CD8-positive, alpha-beta memory T cell (primary cell): ENCODE results near the gene ARMH4. TPM values are rescaled to one million over a fixed set of nuclear protein-coding genes. Genes with fewer than 3 reads are reported as not detected.

Experiments
- CTCF ChIA-PET: fragments of 350-600 bp; sonication (Branson Sonifier 250); formaldehyde crosslinking; loops from one replicate; lab custom pipeline; 2021; ENCODE audit warnings: antibody characterized with exemption; lab: Charles Lee
- POLR2A ChIA-PET: fragments of 350-600 bp; sonication (Branson Sonifier 250); formaldehyde crosslinking; loops from one replicate; lab custom pipeline; 2021; ENCODE audit warnings: antibody characterized with exemption; lab: Charles Lee
- DNase-seq, 5 donors: peaks; one replicate each; pipeline versions ENCODE4 v3.0.0 to v3.0.0-alpha.2; 2020 to 2022; ENCODE audit warnings: mixed read lengths in 1 of 5
- H3K27ac ChIP-seq: one replicate; pipeline ENCODE4 v1.7.0; 2013; ENCODE audit warnings: low read depth, mild to moderate bottlenecking, low read length, moderate library complexity
- H3K27me3 ChIP-seq: 2 replicates; pipeline ENCODE4 v1.7.0; 2013; ENCODE audit warnings: low read length, mild to moderate bottlenecking; ENCODE audit not compliant: insufficient read depth, poor library complexity, severe bottlenecking
- H3K36me3 ChIP-seq: 2 replicates; pipeline ENCODE4 v1.7.0; 2013; ENCODE audit warnings: mild to moderate bottlenecking, low read length, moderate library complexity; ENCODE audit not compliant: insufficient read depth
- H3K4me1 ChIP-seq: 2 replicates; pipeline ENCODE4 v1.7.0; 2013; ENCODE audit warnings: mild to moderate bottlenecking, low read length, moderate library complexity; ENCODE audit not compliant: insufficient read depth
- H3K4me3 ChIP-seq: 2 replicates; pipeline ENCODE4 v1.7.0; 2013; ENCODE audit warnings: mild to moderate bottlenecking, low read length
- H3K9me3 ChIP-seq: 2 replicates; pipeline ENCODE4 v1.7.0; 2013; ENCODE audit warnings: mild to moderate bottlenecking, low read length
- H3K27ac Mint-ChIP-seq, 8 donors: one replicate each; pipeline ENCODE4 v1.8.0; 2020 to 2021; ENCODE audit warnings: mixed read lengths in 8 of 8, mild to moderate bottlenecking in 6 of 8, inconsistent platforms in 3 of 8, moderate library complexity in 3 of 8
- H3K27me3 Mint-ChIP-seq, 2 donors: one replicate each; pipeline ENCODE4 v1.8.0; 2020 to 2021; ENCODE audit warnings: mixed read lengths in 2 of 2, mild to moderate bottlenecking in 1 of 2, moderate library complexity in 1 of 2
- H3K36me3 Mint-ChIP-seq, 3 donors: one replicate each; pipeline ENCODE4 v1.8.0; 2020 to 2021; ENCODE audit warnings: mixed read lengths in 3 of 3, inconsistent platforms in 1 of 3, mild to moderate bottlenecking in 1 of 3
- H3K4me1 Mint-ChIP-seq, 3 donors: one replicate each; pipeline ENCODE4 v1.8.0; 2020 to 2021; ENCODE audit warnings: mixed read lengths in 3 of 3, inconsistent platforms in 1 of 3, mild to moderate bottlenecking in 1 of 3
- H3K4me3 Mint-ChIP-seq, 7 donors: one replicate each; pipeline ENCODE4 v1.8.0; 2020 to 2021; ENCODE audit warnings: mixed read lengths in 7 of 7, mild to moderate bottlenecking in 6 of 7, moderate library complexity in 4 of 7, inconsistent platforms in 2 of 7
- H3K9me3 Mint-ChIP-seq, 5 donors: one replicate each; pipeline ENCODE4 v1.8.0; 2020 to 2022; ENCODE audit warnings: mixed read lengths in 5 of 5, mild to moderate bottlenecking in 3 of 5, moderate library complexity in 2 of 5, inconsistent platforms in 1 of 5
- polyA plus RNA-seq: library from polyadenylated mRNA; unstranded; fragments of 300-500 nt; fragmentation: Illumina TruSeq; gene quantifications from one replicate; pipeline ENCODE4 v1.2.3, GENCODE V29; 2021
- total RNA-seq, 2 experiments: library from RNA; stranded (reverse); gene quantifications; one replicate each; pipeline ENCODE4 v1.2.3, GENCODE V29; 2021

Gene ARMH4
- total and polyA plus RNA-seq, 3 experiments from 2014 or later: 1.2 TPM; not detected in 2

DNA sequence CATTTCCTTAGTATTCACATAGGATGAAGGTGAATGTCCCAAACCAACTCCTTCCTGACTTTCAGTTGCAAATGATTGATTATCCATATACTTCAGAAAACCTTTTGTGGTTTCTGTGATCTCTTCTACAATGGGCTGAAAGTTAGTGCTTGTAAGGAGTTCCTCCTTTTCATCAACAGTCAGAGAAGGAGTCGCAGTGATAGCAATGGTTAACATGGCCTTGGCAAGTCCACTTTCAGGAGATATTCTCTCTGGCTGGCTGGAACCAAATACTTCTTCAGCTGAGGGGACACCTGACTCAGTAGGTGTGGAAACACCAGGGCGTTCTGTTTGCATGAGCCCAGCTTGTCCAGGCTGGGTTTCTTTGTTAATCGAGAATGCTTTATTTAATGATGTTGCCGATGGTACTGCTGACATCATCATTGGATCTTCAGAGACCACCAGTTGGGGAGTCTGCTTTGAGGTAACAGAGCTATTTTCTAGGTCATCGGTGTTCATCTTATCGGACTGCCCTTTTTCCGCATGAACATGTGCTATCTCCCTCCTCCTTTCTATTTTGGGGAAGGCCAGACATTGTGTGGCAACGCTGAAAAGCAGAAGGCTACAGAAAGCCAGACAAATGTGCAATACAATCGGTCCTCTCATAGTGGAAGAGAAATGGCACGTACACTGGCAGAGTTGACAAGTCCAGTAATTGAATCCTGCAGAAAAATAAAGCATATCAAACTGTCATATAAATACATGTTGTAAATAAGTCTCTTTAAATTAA lies 13.1 kb downstream of the ARMH4 start:
- Mint-ChIP-seq H3K4me1 (no peaks in the 10 kb centered on the region), H3K9me3 (no peaks in the 10 kb centered on the region), H3K4me3 (no peak overlapping the region), H3K27me3 (peaks cover 8 to 18% of the 10 kb centered on the region in 2 donors), H3K36me3 (no peaks in the 10 kb centered on the region), H3K27ac (no peak overlapping the region)
- CTCF ChIA-PET: no interaction called here
- H3K4me3 ChIP-seq: no peak overlapping the region
- H3K4me1 ChIP-seq: no peaks in the 10 kb centered on the region
- no peaks in the 10 kb centered on the region for H3K9me3 ChIP-seq
- no peaks in the 10 kb centered on the region for H3K27me3 ChIP-seq
- POLR2A ChIA-PET: interaction anchor here (0.6 kb wide), 1 partner anchor 71 kb away, joined by 5 read pairs; no protein-coding TSS in a partner anchor
- H3K27ac ChIP-seq: no peak overlapping the region
- no peaks in the 10 kb centered on the region for H3K36me3 ChIP-seq
- DNase-seq: no peak

DNA sequence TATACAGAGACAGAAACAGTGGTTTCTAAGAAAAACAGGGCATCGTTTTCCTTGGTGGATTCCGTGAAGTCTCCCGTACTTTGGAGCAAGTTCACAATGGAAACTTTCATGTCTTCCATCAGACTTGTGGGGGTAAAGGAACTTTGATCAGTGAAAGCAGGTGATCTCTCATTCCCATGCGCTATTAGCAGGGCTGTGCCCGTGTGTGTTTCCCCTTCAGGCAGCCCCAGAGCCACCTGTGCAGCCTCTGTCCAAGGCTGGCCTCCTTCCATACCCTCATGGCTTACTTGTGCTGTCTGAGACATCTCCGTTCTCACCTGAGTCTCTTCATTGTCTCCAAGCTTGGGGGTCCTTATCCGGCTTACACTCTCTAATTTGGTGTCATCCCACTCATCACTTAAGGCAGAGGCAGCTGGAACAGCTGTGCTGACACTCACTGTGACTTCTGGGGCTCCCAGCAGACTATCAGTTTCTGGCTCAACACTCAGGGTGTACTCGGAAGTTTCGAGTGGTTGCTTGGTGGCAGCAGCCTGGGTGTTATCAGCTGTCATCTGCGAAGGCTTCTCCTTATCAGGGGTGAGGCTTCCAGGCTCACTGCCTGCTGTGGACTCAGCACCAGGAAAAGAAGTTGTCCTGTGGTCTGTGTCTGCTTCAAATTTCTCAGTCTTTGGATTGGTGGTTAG lies 13.8 kb downstream of the ARMH4 start:
- Histone ChIP-seq H3K4me1 (no peaks in the 10 kb centered on the region), H3K9me3 (no peaks in the 10 kb centered on the region), H3K4me3 (no peak overlapping the region), H3K36me3 (no peaks in the 10 kb centered on the region), H3K27ac (no peak overlapping the region), H3K27me3 (no peaks in the 10 kb centered on the region)
- Mint-ChIP-seq H3K36me3 (no peaks in the 10 kb centered on the region), H3K27me3 (peaks cover 8 to 17% of the 10 kb centered on the region in 2 donors), H3K27ac (peak overlapping the region in 1 of 8 donors; percentile 23), H3K4me3 (no peak overlapping the region), H3K9me3 (no peaks in the 10 kb centered on the region), H3K4me1 (no peaks in the 10 kb centered on the region)
- DNase-seq: no peak
- POLR2A ChIA-PET: interaction anchor here (0.6 kb wide), 1 partner anchor 72 kb away, joined by 5 read pairs; no protein-coding TSS in a partner anchor
- CTCF ChIA-PET: no interaction called here

DNA sequence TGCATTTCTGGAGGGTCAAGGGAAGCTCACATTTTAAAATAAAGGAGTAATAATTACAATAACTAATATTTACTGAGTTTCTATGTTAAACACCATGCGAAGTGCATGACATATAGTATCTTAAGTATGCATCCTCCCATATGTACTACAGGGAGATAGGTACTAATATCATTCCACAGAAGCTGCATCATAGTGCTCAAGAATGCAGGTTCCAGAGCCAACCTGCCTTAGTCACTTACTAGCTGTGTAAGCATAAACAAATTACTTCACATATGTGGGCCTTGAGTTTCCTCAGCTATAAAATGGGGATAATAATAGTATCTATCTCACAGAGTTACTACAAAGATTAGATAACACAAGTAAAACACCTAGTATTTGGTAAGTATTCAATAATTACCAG lies 18.3 kb downstream of the ARMH4 start:
- no peak for DNase-seq
- Histone ChIP-seq H3K27me3 (no peaks in the 10 kb centered on the region), H3K4me3 (no peak overlapping the region), H3K27ac (no peak overlapping the region), H3K4me1 (no peaks in the 10 kb centered on the region), H3K36me3 (no peaks in the 10 kb centered on the region), H3K9me3 (no peaks in the 10 kb centered on the region)
- peaks cover 3 to 5% of the 10 kb centered on the region in 2 donors for H3K27me3 Mint-ChIP-seq
- H3K4me1 Mint-ChIP-seq: no peaks in the 10 kb centered on the region
- POLR2A ChIA-PET: no interaction called here
- H3K9me3 Mint-ChIP-seq: no peaks in the 10 kb centered on the region
- no peaks in the 10 kb centered on the region for H3K36me3 Mint-ChIP-seq
- H3K4me3 Mint-ChIP-seq: no peak overlapping the region
- H3K27ac Mint-ChIP-seq: no peak overlapping the region
- CTCF ChIA-PET: no interaction called here

DNA sequence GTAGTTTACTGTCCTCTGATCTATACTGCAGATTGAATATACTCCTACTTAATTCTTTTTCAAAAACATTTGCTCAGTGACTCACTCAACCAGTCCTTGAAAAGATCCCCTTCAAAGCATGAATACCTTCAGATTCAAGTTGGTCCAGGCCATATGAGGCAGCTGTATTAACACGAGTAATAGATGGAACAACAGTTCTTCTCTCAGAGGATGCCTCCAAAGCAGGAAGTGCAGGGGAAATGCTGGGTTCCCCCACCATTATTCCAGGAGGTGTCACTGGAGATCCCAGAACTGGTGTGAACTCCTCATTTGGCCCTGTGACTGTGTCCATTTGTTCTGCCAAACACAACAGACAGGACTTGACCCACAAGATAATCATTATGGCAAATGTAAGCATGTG lies 20.6 kb downstream of the ARMH4 start:
- POLR2A ChIA-PET: no interaction called here

DNA sequence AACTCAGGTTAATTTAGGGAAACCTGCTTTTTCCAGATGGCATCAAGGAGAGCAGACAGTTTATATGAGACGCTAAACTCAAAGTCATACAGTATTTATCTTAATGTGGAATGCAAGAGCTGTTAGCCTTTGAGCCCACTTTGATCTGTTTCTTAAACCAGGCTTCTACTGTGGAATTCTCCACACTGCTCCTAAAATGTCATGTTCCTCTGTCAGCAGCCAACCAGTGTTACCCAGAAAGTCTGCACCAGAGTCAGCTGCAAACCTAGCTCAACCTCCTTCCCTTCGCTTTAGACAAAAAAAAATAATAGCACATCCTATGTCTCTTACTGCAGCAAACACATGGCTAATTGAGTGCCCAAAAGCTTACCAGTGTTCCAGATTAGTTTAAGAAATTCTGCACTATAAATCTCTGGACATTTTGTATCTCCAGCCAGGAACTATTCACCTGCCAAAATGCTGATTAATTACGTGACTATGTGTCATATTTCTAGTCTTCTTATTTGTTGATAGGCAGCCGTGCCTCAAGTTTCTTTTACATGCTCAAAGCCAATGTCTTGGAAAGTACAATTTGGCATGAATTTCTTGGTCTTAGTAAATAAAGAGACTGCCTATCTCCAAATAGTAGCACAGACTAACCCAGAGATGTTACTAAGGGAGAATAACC lies 21.8 kb downstream of the ARMH4 start:
- H3K27me3 Mint-ChIP-seq: peaks cover 3 to 8% of the 10 kb centered on the region in 2 donors
- no peaks in the 10 kb centered on the region for H3K9me3 ChIP-seq
- H3K4me1 Mint-ChIP-seq: no peaks in the 10 kb centered on the region
- no peaks in the 10 kb centered on the region for H3K27me3 ChIP-seq
- no peak overlapping the region for H3K4me3 ChIP-seq
- peaks cover 0 to 12% (median 0%) of the 10 kb centered on the region in 3 donors for H3K36me3 Mint-ChIP-seq
- ChIA-PET POLR2A (no interaction called here), CTCF (interaction anchor here (0.8 to 0.9 kb wide), 2 partner anchors 11 to 20 kb away, joined by 3 read pairs; no protein-coding TSS in a partner anchor)
- no peak overlapping the region for H3K27ac ChIP-seq
- H3K4me3 Mint-ChIP-seq: no peak overlapping the region
- H3K27ac Mint-ChIP-seq: no peak overlapping the region
- no peak for DNase-seq
- H3K9me3 Mint-ChIP-seq: peaks cover 5 to 13% (median 11%) of the 10 kb centered on the region in 5 donors
- H3K36me3 ChIP-seq: no peaks in the 10 kb centered on the region
- H3K4me1 ChIP-seq: no peaks in the 10 kb centered on the region

More for the DNA sequence above, 20.6 kb downstream of the ARMH4 start:
- Mint-ChIP-seq H3K27me3 (peaks cover 4% of the 10 kb centered on the region in 2 donors), H3K27ac (no peak overlapping the region), H3K9me3 (peaks cover 0 to 3% (median 0%) of the 10 kb centered on the region in 5 donors), H3K4me1 (no peaks in the 10 kb centered on the region), H3K36me3 (peaks cover 0 to under 1% (median 0%) of the 10 kb centered on the region in 3 donors), H3K4me3 (no peak overlapping the region)
- no peaks in the 10 kb centered on the region for H3K27me3 ChIP-seq
- H3K36me3 ChIP-seq: no peaks in the 10 kb centered on the region
- H3K4me1 ChIP-seq: no peaks in the 10 kb centered on the region
- DNase-seq: no peak
- CTCF ChIA-PET: interaction anchor here (0.9 kb wide), 1 partner anchor 10 kb away, joined by 3 read pairs; no protein-coding TSS in a partner anchor
- H3K9me3 ChIP-seq: no peaks in the 10 kb centered on the region
- no peak overlapping the region for H3K27ac ChIP-seq
- no peak overlapping the region for H3K4me3 ChIP-seq

DNA sequence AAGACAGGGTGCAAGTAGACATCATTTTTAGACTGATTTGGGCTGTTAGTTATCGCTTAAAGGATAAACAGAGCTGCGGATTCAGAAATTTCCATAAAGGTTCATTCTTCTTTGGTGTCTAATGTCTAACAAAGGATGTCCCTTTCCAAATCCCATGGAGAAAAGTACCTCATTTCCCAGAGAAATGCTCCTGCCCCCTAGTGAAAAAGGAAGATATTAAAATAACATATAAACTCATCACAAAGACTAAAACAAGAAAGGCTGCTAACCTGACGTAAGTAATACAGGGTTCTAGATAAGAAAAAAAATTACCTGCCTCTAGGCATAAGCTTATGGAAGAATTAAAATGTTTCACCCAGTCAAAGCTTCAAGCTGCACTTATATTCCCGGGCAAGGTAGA lies 22.8 kb downstream of the ARMH4 start:
- H3K9me3 ChIP-seq: no peaks in the 10 kb centered on the region
- Mint-ChIP-seq H3K9me3 (peaks cover 9 to 17% (median 13%) of the 10 kb centered on the region in 5 donors), H3K27me3 (peaks cover 3 to 5% of the 10 kb centered on the region in 2 donors), H3K36me3 (peaks cover 0 to 14% (median 0%) of the 10 kb centered on the region in 3 donors), H3K4me3 (no peak overlapping the region), H3K4me1 (no peaks in the 10 kb centered on the region), H3K27ac (no peak overlapping the region)
- H3K4me3 ChIP-seq: no peak overlapping the region
- no peaks in the 10 kb centered on the region for H3K36me3 ChIP-seq
- no peak for DNase-seq
- ChIA-PET CTCF (no interaction called here), POLR2A (no interaction called here)
- no peak overlapping the region for H3K27ac ChIP-seq
- H3K4me1 ChIP-seq: no peaks in the 10 kb centered on the region
- no peaks in the 10 kb centered on the region for H3K27me3 ChIP-seq

DNA sequence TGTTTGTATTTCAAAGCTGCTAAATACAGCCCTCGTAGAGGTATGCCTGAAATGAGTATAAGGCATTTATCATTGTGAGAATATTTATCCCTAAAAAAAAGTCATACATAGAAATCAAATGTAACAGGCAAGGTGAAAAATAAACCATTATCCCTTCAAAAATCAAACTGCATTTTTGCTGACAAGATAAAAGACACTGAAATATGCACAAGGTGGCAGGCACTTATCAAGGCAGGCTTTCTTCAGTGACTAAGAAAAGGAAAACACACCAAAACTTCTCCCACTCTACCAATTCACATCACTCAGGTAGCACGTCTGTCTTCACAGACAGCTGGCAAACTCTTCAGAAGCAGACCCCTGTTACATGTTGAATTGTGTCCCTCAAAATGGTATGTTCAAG lies 23.6 kb downstream of the ARMH4 start:
- Mint-ChIP-seq H3K36me3 (peaks cover 0 to 14% (median 0%) of the 10 kb centered on the region in 3 donors), H3K4me3 (no peak overlapping the region), H3K27ac (no peak overlapping the region), H3K27me3 (peaks cover 3 to 5% of the 10 kb centered on the region in 2 donors), H3K9me3 (peaks cover 9 to 17% (median 13%) of the 10 kb centered on the region in 5 donors), H3K4me1 (no peaks in the 10 kb centered on the region)
- POLR2A ChIA-PET: no interaction called here
- H3K27me3 ChIP-seq: no peaks in the 10 kb centered on the region
- CTCF ChIA-PET: interaction anchor here (0.5 kb wide), 1 partner anchor 20 kb away, joined by 3 read pairs; no protein-coding TSS in a partner anchor
- no peaks in the 10 kb centered on the region for H3K9me3 ChIP-seq
- H3K27ac ChIP-seq: no peak overlapping the region
- no peak overlapping the region for H3K4me3 ChIP-seq
- no peaks in the 10 kb centered on the region for H3K4me1 ChIP-seq
- DNase-seq: no peak
- H3K36me3 ChIP-seq: no peaks in the 10 kb centered on the region
